Osteoblast (primary cell): ENCODE results near the gene CD8B. TPM values are rescaled to one million over a fixed set of nuclear protein-coding genes. Genes with fewer than 3 reads are reported as not detected.

ENCODE experiments used
- DNase-seq: peaks from one replicate; pipeline ENCODE4 v3.0.0; 2011; ENCODE audit warnings: low spot score, mixed read lengths; ENCODE audit not compliant: insufficient read length; ENCODE audit errors: missing footprints
- H2AFZ ChIP-seq: 2 replicates; pipeline ENCODE4 v1.6.0; 2011; ENCODE audit warnings: mild to moderate bottlenecking, low read length
- H3K27ac ChIP-seq: 2 replicates; pipeline ENCODE4 v1.5.1; 2011; ENCODE audit warnings: mild to moderate bottlenecking, low read depth, low read length, moderate library complexity
- H3K27me3 ChIP-seq: 2 replicates; pipeline ENCODE4 v1.6.0; 2012; ENCODE audit warnings: mild to moderate bottlenecking, control low read depth, inconsistent platforms, low read length, moderate library complexity; ENCODE audit not compliant: insufficient read depth
- H3K36me3 ChIP-seq: 2 replicates; pipeline ENCODE4 v1.5.1; 2011; ENCODE audit warnings: mild to moderate bottlenecking, low read length, control low read depth, moderate library complexity; ENCODE audit not compliant: insufficient read depth
- H3K4me1 ChIP-seq: 2 replicates; pipeline ENCODE4 v1.5.1; 2011; ENCODE audit warnings: mild to moderate bottlenecking, low read length, control low read depth, moderate library complexity; ENCODE audit not compliant: insufficient read depth
- H3K4me2 ChIP-seq: 2 replicates; pipeline ENCODE4 v1.6.0; 2011; ENCODE audit warnings: mild to moderate bottlenecking, low read length; ENCODE audit not compliant: insufficient read depth
- H3K4me3 ChIP-seq: fragments of 200-600 bp; sonication (generic); 3 replicates; pipeline ENCODE4 v1.5.1; 2012; ENCODE audit warnings: mild to moderate bottlenecking, low read length, inconsistent platforms; ENCODE audit not compliant: insufficient read depth
- H3K79me2 ChIP-seq: 2 replicates; pipeline ENCODE4 v1.6.0; 2012; ENCODE audit warnings: mild to moderate bottlenecking, low read length, control low read depth, inconsistent platforms; ENCODE audit not compliant: insufficient read depth
- H3K9me3 ChIP-seq: 2 replicates; pipeline ENCODE4 v1.5.1; 2011; ENCODE audit warnings: low read depth, low read length, control low read depth
- H4K20me1 ChIP-seq: 2 replicates; pipeline ENCODE4 v1.6.0; 2012; ENCODE audit warnings: mild to moderate bottlenecking, low read length, control low read depth; ENCODE audit not compliant: insufficient read depth
- total RNA-seq: library from RNA; depleted of rRNA; stranded (reverse); fragments of >200 nt; gene quantifications from 2 replicates; pipeline ENCODE4 v1.2.3, GENCODE V29; 2012
- TF ChIP-seq, protein P1 (sequence below): IDR thresholded peaks from 2 replicates; pipeline ENCODE4 v1.5.1; 2011; ENCODE audit warnings: mild to moderate bottlenecking, low read depth, low read length, moderate library complexity; ENCODE audit errors: extremely low read depth

Gene CD8B
- total RNA-seq, 1 donor, result not detected

DNA sequence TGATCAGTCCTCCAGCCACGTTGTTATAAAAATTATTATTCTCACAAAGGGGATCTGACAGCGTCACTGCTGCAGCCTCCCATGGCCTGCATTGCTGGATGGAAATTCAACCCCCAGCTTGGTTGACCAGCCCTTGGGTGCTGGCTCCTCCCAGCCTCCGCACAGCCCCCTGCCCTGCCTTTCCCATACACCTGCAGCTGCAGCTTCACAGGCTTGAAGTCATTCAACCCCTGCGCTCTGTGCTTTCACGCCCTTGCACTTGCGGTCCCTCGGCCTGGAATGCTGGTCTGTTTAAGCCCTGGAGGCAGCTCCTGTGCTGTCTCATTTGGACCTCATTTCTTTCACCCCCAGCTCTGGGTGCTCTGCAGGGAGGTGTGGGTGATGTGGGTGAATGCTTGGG is 70.1 kb downstream of the CD8B start:
- Histone ChIP-seq H3K4me1 (no peaks in the 10 kb centered on the region), H3K27ac (no peak overlapping the region), H3K79me2 (no peaks in the 10 kb centered on the region), H3K9me3 (no peaks in the 10 kb centered on the region), H3K27me3 (peaks cover 71% of the 10 kb centered on the region), H3K4me2 (no peak overlapping the region), H3K36me3 (no peaks in the 10 kb centered on the region), H4K20me1 (no peaks in the 10 kb centered on the region), H3K4me3 (no peak overlapping the region), H2AFZ (no peak overlapping the region)
- TF ChIP-seq, protein P1, sequence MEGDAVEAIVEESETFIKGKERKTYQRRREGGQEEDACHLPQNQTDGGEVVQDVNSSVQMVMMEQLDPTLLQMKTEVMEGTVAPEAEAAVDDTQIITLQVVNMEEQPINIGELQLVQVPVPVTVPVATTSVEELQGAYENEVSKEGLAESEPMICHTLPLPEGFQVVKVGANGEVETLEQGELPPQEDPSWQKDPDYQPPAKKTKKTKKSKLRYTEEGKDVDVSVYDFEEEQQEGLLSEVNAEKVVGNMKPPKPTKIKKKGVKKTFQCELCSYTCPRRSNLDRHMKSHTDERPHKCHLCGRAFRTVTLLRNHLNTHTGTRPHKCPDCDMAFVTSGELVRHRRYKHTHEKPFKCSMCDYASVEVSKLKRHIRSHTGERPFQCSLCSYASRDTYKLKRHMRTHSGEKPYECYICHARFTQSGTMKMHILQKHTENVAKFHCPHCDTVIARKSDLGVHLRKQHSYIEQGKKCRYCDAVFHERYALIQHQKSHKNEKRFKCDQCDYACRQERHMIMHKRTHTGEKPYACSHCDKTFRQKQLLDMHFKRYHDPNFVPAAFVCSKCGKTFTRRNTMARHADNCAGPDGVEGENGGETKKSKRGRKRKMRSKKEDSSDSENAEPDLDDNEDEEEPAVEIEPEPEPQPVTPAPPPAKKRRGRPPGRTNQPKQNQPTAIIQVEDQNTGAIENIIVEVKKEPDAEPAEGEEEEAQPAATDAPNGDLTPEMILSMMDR, result no peak
- peak; percentile 41 for DNase-seq

DNA sequence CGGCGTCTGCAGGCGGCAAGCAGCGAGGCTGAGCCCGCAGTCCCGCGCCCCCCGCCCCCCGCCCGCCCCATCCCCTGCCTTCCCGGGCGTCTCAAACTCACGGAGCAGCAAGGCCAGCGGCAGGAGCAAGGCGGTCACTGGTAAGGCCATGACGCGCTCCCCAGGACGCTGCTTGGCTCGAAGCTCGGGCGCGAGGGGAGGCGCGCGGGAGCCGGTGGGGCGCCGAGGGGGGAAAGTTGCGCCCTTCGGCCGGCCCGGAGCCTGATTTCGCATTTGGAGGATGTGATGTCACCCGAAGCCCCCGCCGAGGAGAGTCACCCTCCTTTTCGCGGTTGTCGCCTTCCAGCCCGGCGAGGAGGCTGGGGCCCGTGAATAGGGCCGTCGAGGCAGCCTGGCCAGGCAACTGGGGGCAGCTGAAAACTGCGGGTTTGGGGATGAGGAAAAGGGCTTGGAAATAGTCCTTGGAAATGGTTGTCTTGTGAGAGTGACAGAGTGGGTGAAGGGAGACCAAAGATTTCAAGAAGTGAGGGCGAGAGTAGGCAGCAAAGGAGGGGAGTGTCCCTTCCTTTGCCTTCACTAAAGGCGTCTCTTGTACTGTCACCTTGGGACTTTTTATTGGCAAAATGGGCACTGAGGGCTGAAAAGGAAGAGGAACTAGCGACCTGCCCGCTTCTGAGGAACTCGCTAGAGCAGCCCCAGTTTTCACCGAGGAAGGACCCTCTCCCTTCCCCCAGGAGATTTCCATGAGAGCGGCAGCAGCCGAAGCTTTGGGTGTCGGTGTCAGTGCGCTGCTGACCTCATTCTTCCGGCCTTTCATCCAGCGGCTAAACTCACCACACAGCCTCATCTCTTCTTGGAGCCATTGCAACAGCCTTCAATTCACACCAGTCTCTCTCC is 70.8 kb downstream of the CD8B start, which contains the start of gene CD8A:
CD8A (minus strand) TSS at position 238 of the 897 bp plus-strand sequence; CDS start at position 150, 88 bp downstream.
- Histone ChIP-seq H3K27me3 (peaks cover 72% of the 10 kb centered on the region), H3K36me3 (no peaks in the 10 kb centered on the region), H3K27ac (no peak within 1 kb of the TSS), H3K79me2 (no peaks in the 10 kb centered on the region), H4K20me1 (no peaks in the 10 kb centered on the region), H3K4me3 (no peak within 1 kb of the TSS), H3K9me3 (no peaks in the 10 kb centered on the region), H3K4me2 (no peak within 1 kb of the TSS), H3K4me1 (no peaks in the 10 kb centered on the region), H2AFZ (no peak within 1 kb of the TSS)
- TF ChIP-seq, protein P1, result no peak
- peak; percentile 89 for DNase-seq

DNA sequence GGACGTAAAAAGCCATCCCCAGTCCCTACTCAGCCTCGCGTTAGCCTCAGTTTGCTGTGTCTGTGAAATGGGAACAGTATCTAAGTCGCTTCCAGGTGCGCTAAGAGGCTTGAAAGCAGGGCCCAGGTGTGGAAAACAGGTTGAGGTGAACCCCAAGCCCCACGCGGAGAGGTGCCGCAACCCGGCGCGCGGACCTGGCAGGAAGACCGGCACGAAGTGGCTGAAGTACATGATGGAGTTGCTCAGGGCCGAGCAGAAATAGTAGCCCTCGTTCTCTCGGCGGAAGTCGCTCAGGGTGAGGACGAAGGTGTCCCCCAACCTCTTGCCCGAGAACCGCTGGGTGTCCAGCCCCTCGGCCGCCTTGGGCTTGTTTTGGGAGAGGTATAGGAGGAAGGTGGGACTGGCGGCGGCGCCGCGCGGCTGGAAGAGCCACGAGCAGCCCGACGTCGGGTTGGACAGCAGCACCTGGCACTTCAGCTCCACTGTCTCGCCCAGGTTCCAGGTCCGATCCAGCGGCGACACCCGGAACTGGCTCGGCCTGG is 71.5 kb downstream of the CD8B start:
- TF ChIP-seq, protein P1, result no peak
- H3K4me1 ChIP-seq, result no peaks in the 10 kb centered on the region
- H3K36me3 ChIP-seq, result no peaks in the 10 kb centered on the region
- no peak overlapping the region for H3K4me2 ChIP-seq
- no peaks in the 10 kb centered on the region for H3K9me3 ChIP-seq
- DNase-seq, result peak; percentile 73
- no peak overlapping the region for H3K4me3 ChIP-seq
- no peaks in the 10 kb centered on the region for H3K79me2 ChIP-seq
- no peak overlapping the region for H2AFZ ChIP-seq
- no peaks in the 10 kb centered on the region for H4K20me1 ChIP-seq
- H3K27ac ChIP-seq, result no peak overlapping the region
- peaks cover 75% of the 10 kb centered on the region for H3K27me3 ChIP-seq

DNA sequence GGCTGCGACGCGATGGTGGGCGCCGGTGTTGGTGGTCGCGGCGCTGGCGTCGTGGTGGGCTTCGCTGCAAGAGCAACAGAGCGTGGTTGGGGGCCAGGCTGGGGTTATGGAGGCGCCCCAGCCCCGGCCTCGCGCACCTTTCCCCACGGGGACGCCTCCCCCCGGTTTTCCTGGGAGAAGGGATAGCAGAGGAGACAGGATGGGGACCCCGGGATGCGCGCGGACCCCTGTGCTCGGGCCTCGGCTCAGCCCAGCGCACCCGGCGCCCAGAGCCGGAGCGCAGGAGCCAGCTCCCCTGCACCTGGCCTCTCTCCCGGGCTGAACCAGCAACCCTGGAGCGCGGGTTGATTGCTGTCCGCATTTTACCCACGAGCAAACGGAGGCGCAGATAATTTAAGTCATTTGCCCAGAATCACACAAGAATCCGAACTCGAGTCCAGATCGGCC is 72.0 kb downstream of the CD8B start:
- peaks cover 74% of the 10 kb centered on the region for H3K27me3 ChIP-seq
- H3K4me3 ChIP-seq, result no peak overlapping the region
- no peaks in the 10 kb centered on the region for H4K20me1 ChIP-seq
- no peaks in the 10 kb centered on the region for H3K79me2 ChIP-seq
- no peak overlapping the region for H2AFZ ChIP-seq
- no peak overlapping the region for H3K27ac ChIP-seq
- H3K9me3 ChIP-seq, result no peaks in the 10 kb centered on the region
- peak; percentile 29 for DNase-seq
- TF ChIP-seq, protein P1, result no peak
- no peaks in the 10 kb centered on the region for H3K36me3 ChIP-seq
- H3K4me2 ChIP-seq, result no peak overlapping the region
- H3K4me1 ChIP-seq, result no peaks in the 10 kb centered on the region
